ENCODE data around the gene MASP2. TPM values are rescaled to one million over a fixed set of nuclear protein-coding genes. Genes with fewer than 3 reads are reported as not detected.

MASP2 gene
- total and polyA plus RNA-seq, 4 donors = 0.01 to 0.04 TPM; not detected in 2

DNA sequence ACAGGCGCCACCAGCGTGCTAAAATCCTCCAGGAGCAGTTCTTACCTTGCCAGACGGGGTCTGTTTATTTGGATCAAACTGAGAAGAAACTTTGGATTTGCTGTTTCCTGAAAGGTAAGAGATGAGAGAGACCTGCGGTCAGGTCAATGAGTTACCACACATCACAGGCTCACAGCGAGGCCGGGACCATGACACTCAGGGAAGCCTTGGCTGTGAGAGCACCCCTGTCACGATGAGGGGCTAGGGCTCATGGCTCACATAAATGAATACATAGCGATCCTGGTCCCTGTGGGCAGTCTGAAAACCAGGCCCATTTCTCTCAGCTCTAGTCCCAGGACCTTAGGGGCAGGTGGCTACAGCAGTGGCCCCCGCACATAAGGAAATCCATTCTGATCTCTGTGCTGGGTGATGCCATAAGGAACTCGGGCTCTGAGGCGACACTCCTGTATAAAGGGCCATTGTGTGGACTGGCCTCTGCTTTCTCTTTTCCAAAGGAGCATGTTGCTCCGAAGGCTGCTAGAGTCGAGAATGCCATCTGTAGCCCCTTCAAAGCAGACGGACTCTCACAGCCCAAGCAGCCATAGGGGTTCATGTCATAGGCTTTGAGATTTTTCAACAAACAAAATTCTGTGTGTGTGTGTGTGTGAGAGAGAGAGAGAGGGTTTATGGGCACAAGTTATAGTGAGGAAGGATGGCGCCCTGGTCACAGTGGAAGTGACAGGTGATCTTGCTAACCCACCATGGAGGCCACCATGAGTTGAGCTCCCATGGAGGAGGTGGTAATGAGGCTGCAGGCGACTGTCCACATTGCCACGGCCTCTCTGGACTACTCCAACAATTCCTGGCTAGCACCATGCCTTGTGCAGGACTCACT lies 21.8 kb upstream of the MASP2 start:
- TF ChIP-seq, protein P1, sequence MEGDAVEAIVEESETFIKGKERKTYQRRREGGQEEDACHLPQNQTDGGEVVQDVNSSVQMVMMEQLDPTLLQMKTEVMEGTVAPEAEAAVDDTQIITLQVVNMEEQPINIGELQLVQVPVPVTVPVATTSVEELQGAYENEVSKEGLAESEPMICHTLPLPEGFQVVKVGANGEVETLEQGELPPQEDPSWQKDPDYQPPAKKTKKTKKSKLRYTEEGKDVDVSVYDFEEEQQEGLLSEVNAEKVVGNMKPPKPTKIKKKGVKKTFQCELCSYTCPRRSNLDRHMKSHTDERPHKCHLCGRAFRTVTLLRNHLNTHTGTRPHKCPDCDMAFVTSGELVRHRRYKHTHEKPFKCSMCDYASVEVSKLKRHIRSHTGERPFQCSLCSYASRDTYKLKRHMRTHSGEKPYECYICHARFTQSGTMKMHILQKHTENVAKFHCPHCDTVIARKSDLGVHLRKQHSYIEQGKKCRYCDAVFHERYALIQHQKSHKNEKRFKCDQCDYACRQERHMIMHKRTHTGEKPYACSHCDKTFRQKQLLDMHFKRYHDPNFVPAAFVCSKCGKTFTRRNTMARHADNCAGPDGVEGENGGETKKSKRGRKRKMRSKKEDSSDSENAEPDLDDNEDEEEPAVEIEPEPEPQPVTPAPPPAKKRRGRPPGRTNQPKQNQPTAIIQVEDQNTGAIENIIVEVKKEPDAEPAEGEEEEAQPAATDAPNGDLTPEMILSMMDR (IDR thresholded peaks at IDR 0.05; ENCODE audit: control extremely low read depth, extremely low read depth) = no peak
- Histone ChIP-seq H3K4me3 (no peak overlapping the region), H3K9ac (ENCODE audit: insufficient read depth in 1 of 2, low read length in 2 of 2) (no peak overlapping the region), H3K9me3 (ENCODE audit: control insufficient read depth in 4 of 4, insufficient read depth in 3 of 4, low read length in 3 of 4) (peaks cover 0 to 4% (median under 1%) of the 10 kb centered on the region in 4 donors), H3K36me3 (ENCODE audit: control insufficient read depth in 4 of 4, insufficient read depth in 4 of 4, low read length in 4 of 4) (peaks cover 38 to 61% (median 51%) of the 10 kb centered on the region in 4 donors), H3K27me3 (ENCODE audit: control insufficient read depth in 3 of 3, insufficient read depth in 3 of 3, low read length in 2 of 3) (no peaks in the 10 kb centered on the region), H3K27ac (ENCODE audit: low read depth in 1 of 2, low read length in 1 of 2) (no peak overlapping the region), H3K4me1 (ENCODE audit: control insufficient read depth in 5 of 5, insufficient read depth in 5 of 5, low read length in 5 of 5) (peaks cover 0 to 10% (median 0%) of the 10 kb centered on the region in 5 donors)
- DNase-seq (no peak), ATAC-seq (ENCODE audit: insufficient read depth, low FRiP score) (no peak)
- WGBS, 2 donors = 95 to 96% methylated on average over 17 of the region's 17 CpGs

DNA sequence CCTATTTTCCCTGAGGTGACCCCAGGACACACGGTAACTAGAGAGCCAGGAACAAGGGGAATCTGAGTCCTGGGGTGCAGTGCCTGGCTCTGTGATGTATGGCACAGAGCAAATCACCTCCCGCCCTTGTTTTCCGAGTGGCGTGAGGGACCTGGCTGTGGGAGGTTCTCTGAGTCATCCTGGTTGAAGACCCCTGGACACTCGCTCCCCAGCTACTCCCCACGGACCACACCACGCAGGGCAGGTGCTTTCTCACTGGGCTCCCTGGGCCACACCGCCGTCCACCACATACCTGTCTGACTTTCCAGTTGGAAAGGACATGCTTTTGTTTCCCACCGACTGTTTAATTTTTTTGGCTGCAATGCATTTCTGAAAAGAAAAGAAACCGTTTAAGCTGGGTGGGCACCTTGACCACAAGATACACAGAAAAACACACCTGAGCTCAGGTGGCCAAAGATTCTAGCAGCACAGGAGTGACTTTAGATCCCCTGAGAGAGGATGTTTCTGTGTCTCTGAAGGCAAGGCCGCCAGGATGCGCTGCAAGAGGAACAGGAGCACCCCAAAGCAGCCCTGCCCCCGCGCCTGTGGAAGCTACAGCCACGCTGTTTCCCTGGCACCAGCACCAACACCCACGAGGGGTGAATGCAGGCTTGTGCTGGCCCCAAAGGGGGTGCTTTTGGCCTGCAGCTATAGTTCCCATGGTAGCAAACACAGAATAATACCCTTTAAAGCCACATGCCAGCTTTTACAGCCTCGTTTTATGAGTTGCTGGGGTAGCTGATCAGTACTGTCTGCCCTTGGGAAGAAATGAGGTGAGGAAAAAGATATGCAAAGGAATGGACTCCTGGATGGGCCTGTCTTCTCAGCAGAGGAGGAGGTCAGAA lies 20.9 kb upstream of the MASP2 start:
- Histone ChIP-seq H3K4me3 (no peak overlapping the region), H3K27ac (ENCODE audit: low read depth in 1 of 2, low read length in 1 of 2) (no peak overlapping the region), H3K27me3 (ENCODE audit: control insufficient read depth in 3 of 3, insufficient read depth in 3 of 3, low read length in 2 of 3) (no peaks in the 10 kb centered on the region), H3K4me1 (ENCODE audit: control insufficient read depth in 5 of 5, insufficient read depth in 5 of 5, low read length in 5 of 5) (peaks cover 0 to 10% (median 0%) of the 10 kb centered on the region in 5 donors), H3K36me3 (ENCODE audit: control insufficient read depth in 4 of 4, insufficient read depth in 4 of 4, low read length in 4 of 4) (peaks cover 38 to 60% (median 50%) of the 10 kb centered on the region in 4 donors), H3K9ac (ENCODE audit: insufficient read depth in 1 of 2, low read length in 2 of 2) (no peak overlapping the region), H3K9me3 (ENCODE audit: control insufficient read depth in 4 of 4, insufficient read depth in 3 of 4, low read length in 3 of 4) (peaks cover 0 to 4% (median under 1%) of the 10 kb centered on the region in 4 donors)
- WGBS, 2 donors = 93 to 94% methylated on average over 18 of the region's 18 CpGs
- ATAC-seq (ENCODE audit: insufficient read depth, low FRiP score) (no peak), DNase-seq (no peak)
- TF ChIP-seq, protein P1 (IDR thresholded peaks at IDR 0.05; ENCODE audit: control extremely low read depth, extremely low read depth) = no peak

DNA sequence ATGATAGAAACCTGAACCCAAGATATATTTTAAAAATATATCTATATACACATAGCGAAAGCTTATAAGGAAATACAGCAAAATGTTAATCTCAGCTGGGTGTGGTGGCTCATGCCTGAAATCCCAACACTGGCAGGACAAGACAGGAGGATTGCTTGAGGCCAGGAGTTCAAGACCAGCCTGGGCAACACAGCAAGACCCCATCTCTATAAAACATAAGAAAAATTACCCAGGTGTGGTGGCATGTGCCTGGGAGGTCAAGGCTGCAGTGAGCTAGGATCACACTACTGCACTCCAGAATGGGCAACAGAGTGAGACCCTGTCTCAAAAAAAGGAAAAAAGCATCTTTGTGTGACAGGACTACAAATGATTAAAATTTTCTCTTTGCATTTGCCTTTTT lies 18.8 kb upstream of the MASP2 start:
- ATAC-seq (ENCODE audit: insufficient read depth, low FRiP score) (no peak), DNase-seq (no peak)
- Histone ChIP-seq H3K27me3 (ENCODE audit: control insufficient read depth in 3 of 3, insufficient read depth in 3 of 3, low read length in 2 of 3) (no peaks in the 10 kb centered on the region), H3K9me3 (ENCODE audit: control insufficient read depth in 4 of 4, insufficient read depth in 3 of 4, low read length in 3 of 4) (peaks cover 0 to 4% (median under 1%) of the 10 kb centered on the region in 4 donors), H3K36me3 (ENCODE audit: control insufficient read depth in 4 of 4, insufficient read depth in 4 of 4, low read length in 4 of 4) (peaks cover 35 to 42% (median 39%) of the 10 kb centered on the region in 4 donors), H3K4me3 (no peak overlapping the region), H3K27ac (ENCODE audit: low read depth in 1 of 2, low read length in 1 of 2) (no peak overlapping the region), H3K9ac (ENCODE audit: insufficient read depth in 1 of 2, low read length in 2 of 2) (no peak overlapping the region), H3K4me1 (ENCODE audit: control insufficient read depth in 5 of 5, insufficient read depth in 5 of 5, low read length in 5 of 5) (peaks cover 0 to 6% (median 2%) of the 10 kb centered on the region in 5 donors)
- WGBS, 2 donors = 100% methylated on average over 1 of the region's 1 CpG
- TF ChIP-seq, protein P1 (IDR thresholded peaks at IDR 0.05; ENCODE audit: control extremely low read depth, extremely low read depth) = no peak

Data from lung (tissue), 12 donors.